ENCODE measurements around the gene RB1.
"Not testable (repeated sequence)": the region's sequence is repeated elsewhere in the genome, so short reads cannot be mapped to it uniquely, and the experiment has no call there.

RB1 gene

GRCh38 chr13:48296528-48296927 lies 7.0 kb upstream of the RB1 start:
- no peak for DNase-seq

GRCh38 chr13:48297131-48297786 lies 6.3 kb upstream of the RB1 start:
- DNase-seq, result no peak

GRCh38 chr13:48299591-48299990 lies 4.0 kb upstream of the RB1 start:
- no peak for DNase-seq

GRCh38 chr13:48302871-48303358 lies 636 bp upstream of the RB1 start:
- no peak for DNase-seq

GRCh38 chr13:48304143-48304876 lies 759 bp downstream of the RB1 start:
- peak; percentile 87 for DNase-seq

- DNase-seq, result no peak
Observed at GRCh38 chr13:48311223-48311622, 7.7 kb downstream of the RB1 start.

GRCh38 chr13:48315969-48316650 lies 12.6 kb downstream of the RB1 start:
- DNase-seq, result no peak

GRCh38 chr13:48316826-48317510 lies 13.4 kb downstream of the RB1 start:
- DNase-seq, result peak; percentile 18

- DNase-seq, result peak; percentile 69
Observed at GRCh38 chr13:48317511-48318376, 14.2 kb downstream of the RB1 start.

GRCh38 chr13:48318377-48318811 lies 14.8 kb downstream of the RB1 start:
- peak; percentile 63 for DNase-seq

GRCh38 chr13:48318821-48319511 lies 15.4 kb downstream of the RB1 start:
- peak; percentile 64 for DNase-seq

GRCh38 chr13:48319531-48320398 lies 16.2 kb downstream of the RB1 start:
- peak; percentile 70 for DNase-seq

- DNase-seq, result no peak
Observed at GRCh38 chr13:48320399-48320790, 16.8 kb downstream of the RB1 start.

- DNase-seq, result peak; percentile 43
Observed at GRCh38 chr13:48320891-48321510, 17.4 kb downstream of the RB1 start.

- DNase-seq, result no peak
Observed at GRCh38 chr13:48322294-48322693, 18.7 kb downstream of the RB1 start.

- no peak for DNase-seq
Observed at GRCh38 chr13:48333976-48334375, 30.4 kb downstream of the RB1 start.

- DNase-seq, result no peak
Observed at GRCh38 chr13:48334534-48335127, 31.1 kb downstream of the RB1 start.

GRCh38 chr13:48339198-48339597 lies 35.6 kb downstream of the RB1 start:
- not testable (repeated sequence) for DNase-seq

GRCh38 chr13:48344264-48344663 lies 40.7 kb downstream of the RB1 start:
- DNase-seq, result no peak
